ENCODE results near the gene ADGRG3. TPM values are rescaled to one million over a fixed set of nuclear protein-coding genes. Genes with fewer than 3 reads are reported as not detected.

Gene ADGRG3
- total and polyA plus RNA-seq, 4 donors: 1.8 to 66.2 (median 9.4) TPM

DNA sequence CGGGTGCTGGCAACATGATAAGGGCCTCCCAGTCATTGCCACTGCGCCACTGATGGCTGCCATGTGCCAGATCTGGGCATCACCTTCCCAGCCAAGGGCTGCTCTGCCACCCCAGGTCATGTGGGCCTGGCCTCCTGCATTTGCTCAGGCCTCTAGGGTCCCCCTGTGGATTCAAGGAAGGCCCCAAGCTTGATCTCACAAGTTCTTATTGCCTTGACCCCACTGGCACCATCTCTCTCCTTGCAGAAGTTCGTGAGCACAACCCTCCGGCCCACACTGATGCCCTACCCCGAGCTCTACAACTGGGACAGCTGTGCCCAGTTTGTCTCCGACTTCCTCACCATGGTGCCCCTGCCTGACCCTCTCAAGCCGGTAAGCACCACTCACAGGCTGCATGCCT, 31.8 kb downstream of the ADGRG3 start:
- H3K27ac ChIP-seq (ENCODE audit: low read depth in 1 of 2, low read length in 1 of 2): no peak overlapping the region
- H3K36me3 ChIP-seq (ENCODE audit: control insufficient read depth in 4 of 4, insufficient read depth in 4 of 4, low read length in 4 of 4): no peaks in the 10 kb centered on the region
- no peaks in the 10 kb centered on the region for H3K9me3 ChIP-seq (ENCODE audit: control insufficient read depth in 4 of 4, insufficient read depth in 3 of 4, low read length in 3 of 4)
- no peak overlapping the region for H3K9ac ChIP-seq (ENCODE audit: insufficient read depth in 1 of 2, low read length in 2 of 2)
- H3K4me3 ChIP-seq: no peak overlapping the region
- ATAC-seq (ENCODE audit: insufficient read depth, low FRiP score): no peak
- no peak for DNase-seq
- TF ChIP-seq, protein P1, sequence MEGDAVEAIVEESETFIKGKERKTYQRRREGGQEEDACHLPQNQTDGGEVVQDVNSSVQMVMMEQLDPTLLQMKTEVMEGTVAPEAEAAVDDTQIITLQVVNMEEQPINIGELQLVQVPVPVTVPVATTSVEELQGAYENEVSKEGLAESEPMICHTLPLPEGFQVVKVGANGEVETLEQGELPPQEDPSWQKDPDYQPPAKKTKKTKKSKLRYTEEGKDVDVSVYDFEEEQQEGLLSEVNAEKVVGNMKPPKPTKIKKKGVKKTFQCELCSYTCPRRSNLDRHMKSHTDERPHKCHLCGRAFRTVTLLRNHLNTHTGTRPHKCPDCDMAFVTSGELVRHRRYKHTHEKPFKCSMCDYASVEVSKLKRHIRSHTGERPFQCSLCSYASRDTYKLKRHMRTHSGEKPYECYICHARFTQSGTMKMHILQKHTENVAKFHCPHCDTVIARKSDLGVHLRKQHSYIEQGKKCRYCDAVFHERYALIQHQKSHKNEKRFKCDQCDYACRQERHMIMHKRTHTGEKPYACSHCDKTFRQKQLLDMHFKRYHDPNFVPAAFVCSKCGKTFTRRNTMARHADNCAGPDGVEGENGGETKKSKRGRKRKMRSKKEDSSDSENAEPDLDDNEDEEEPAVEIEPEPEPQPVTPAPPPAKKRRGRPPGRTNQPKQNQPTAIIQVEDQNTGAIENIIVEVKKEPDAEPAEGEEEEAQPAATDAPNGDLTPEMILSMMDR (IDR thresholded peaks at IDR 0.05; ENCODE audit: control extremely low read depth, extremely low read depth): no peak
- WGBS, 2 donors: 96% methylated on average over 7 of the region's 7 CpGs
- H3K4me1 ChIP-seq (ENCODE audit: control insufficient read depth in 5 of 5, insufficient read depth in 5 of 5, low read length in 5 of 5): peaks cover 0 to 25% (median 4%) of the 10 kb centered on the region in 5 donors
- no peaks in the 10 kb centered on the region for H3K27me3 ChIP-seq (ENCODE audit: control insufficient read depth in 3 of 3, insufficient read depth in 3 of 3, low read length in 2 of 3)

DNA sequence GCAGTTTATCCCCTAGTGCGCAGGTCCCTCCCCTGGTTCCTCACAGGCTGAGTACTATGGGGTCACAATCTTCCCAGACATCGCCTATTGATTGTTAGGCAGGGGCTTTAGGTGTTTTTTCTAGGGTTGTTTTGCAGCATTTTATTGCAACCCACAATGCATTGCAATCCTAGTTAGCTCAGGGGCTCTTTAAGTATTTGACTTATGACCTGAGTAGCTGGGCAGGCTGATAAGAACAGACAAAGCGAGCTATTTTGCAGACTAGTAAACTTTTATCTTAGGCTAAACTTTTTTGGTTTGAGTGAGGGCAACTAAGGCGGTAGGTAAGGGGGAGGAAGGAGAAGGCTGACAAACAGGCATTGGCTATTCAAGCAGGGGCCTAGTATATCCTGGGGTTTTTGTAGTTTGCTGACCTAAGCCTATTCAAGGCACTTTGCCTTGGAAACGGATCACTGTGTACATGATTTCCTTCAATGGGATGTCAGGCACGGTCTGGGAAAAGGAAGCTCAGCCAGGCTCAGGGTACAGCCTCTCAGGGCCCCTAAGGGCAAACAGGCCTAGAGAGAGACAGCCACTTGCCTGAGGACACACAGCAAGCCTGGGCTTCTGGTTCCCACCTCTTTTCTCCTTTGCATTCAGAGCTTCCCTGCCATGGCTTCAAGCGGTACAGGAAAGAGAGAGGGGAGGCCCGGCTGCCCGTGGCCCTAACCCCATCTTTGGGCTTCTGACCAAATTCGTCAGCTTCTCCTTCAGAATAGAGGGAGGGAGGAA, 32.9 kb downstream of the ADGRG3 start:
- DNase-seq (peak; percentile 31 to 54 (median 48)), ATAC-seq (ENCODE audit: insufficient read depth, low FRiP score) (no peak)
- Histone ChIP-seq H3K9me3 (ENCODE audit: control insufficient read depth in 4 of 4, insufficient read depth in 3 of 4, low read length in 3 of 4) (no peaks in the 10 kb centered on the region), H3K4me3 (no peak overlapping the region), H3K27me3 (ENCODE audit: control insufficient read depth in 3 of 3, insufficient read depth in 3 of 3, low read length in 2 of 3) (no peaks in the 10 kb centered on the region), H3K27ac (ENCODE audit: low read depth in 1 of 2, low read length in 1 of 2) (no peak overlapping the region), H3K4me1 (ENCODE audit: control insufficient read depth in 5 of 5, insufficient read depth in 5 of 5, low read length in 5 of 5) (peaks cover 0 to 27% (median 4%) of the 10 kb centered on the region in 5 donors), H3K36me3 (ENCODE audit: control insufficient read depth in 4 of 4, insufficient read depth in 4 of 4, low read length in 4 of 4) (no peaks in the 10 kb centered on the region), H3K9ac (ENCODE audit: insufficient read depth in 1 of 2, low read length in 2 of 2) (no peak overlapping the region)
- 70 to 71% methylated on average over 10 of the region's 10 CpGs for WGBS, 2 donors
- TF ChIP-seq, protein P1 (IDR thresholded peaks at IDR 0.05; ENCODE audit: control extremely low read depth, extremely low read depth): no peak

DNA sequence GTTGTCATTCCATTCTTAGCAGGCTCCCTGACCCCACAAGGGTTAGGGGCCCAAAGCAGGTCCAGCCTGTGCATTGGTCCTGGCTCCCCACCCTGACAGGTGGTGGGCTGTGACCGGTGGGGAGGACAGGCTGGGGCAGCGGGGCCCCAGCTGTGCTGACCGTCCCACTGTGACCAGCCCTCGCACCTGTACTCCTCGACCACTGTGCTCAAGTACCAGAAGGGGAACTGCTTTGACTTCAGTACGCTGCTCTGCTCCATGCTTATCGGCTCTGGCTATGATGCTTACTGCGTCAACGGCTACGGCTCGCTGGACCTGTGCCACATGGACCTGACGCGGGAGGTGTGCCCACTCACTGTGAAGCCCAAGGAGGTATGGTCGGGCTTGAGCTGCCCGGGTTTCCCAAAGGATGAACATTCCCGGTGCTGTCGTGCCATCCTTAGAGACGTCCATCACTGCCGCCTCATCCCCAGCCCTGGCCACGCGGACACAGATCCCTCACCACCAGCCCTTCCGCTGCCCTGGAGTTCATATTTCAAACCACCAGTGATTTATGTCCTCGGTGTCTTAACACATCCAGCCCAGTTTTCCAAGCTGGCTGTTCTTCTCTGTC, 33.8 kb downstream of the ADGRG3 start:
- WGBS, 2 donors: 82 to 87% methylated on average over 23 of the region's 23 CpGs
- ATAC-seq (ENCODE audit: insufficient read depth, low FRiP score) (no peak), DNase-seq (peak in 1 of 3 donors; percentile 31)

More for the DNA sequence above, 33.8 kb downstream of the ADGRG3 start:
- TF ChIP-seq, protein P1 (IDR thresholded peaks at IDR 0.05; ENCODE audit: control extremely low read depth, extremely low read depth): no peak
- Histone ChIP-seq H3K9ac (ENCODE audit: insufficient read depth in 1 of 2, low read length in 2 of 2) (no peak overlapping the region), H3K27me3 (ENCODE audit: control insufficient read depth in 3 of 3, insufficient read depth in 3 of 3, low read length in 2 of 3) (no peaks in the 10 kb centered on the region), H3K36me3 (ENCODE audit: control insufficient read depth in 4 of 4, insufficient read depth in 4 of 4, low read length in 4 of 4) (no peaks in the 10 kb centered on the region), H3K4me3 (no peak overlapping the region), H3K4me1 (ENCODE audit: control insufficient read depth in 5 of 5, insufficient read depth in 5 of 5, low read length in 5 of 5) (peaks cover 0 to 27% (median 4%) of the 10 kb centered on the region in 5 donors), H3K27ac (ENCODE audit: low read depth in 1 of 2, low read length in 1 of 2) (no peak overlapping the region), H3K9me3 (ENCODE audit: control insufficient read depth in 4 of 4, insufficient read depth in 3 of 4, low read length in 3 of 4) (no peaks in the 10 kb centered on the region)

All from lung (tissue), 12 donors.